HEK293 (cell line): ENCODE measurements around the gene OSTF1.
A peak's percentile ranks its signal among the peaks of the same experiment; 100 is the strongest.

Experiments
- KLF10 ChIP-seq: fragments of 450-650 bp; IDR thresholded peaks from 2 replicates; pipeline ENCODE4 v1.5.1; 2018; ENCODE audit warnings: missing biosample characterization, mild to moderate bottlenecking, missing genetic modification characterization
- KLF16 ChIP-seq: fragments of 450-650 bp; formaldehyde crosslinking; IDR thresholded peaks from 2 replicates; pipeline ENCODE4 v1.5.1; 2017; ENCODE audit warnings: missing biosample characterization, missing genetic modification characterization
- KLF8 ChIP-seq: fragments of 450-650 bp; formaldehyde crosslinking; IDR thresholded peaks from 2 replicates; pipeline ENCODE4 v1.5.1; 2016; ENCODE audit warnings: missing biosample characterization, missing genetic modification characterization
- KLF9 ChIP-seq: fragments of 450-650 bp; formaldehyde crosslinking; IDR thresholded peaks from 2 replicates; pipeline ENCODE4 v1.5.1; 2016; ENCODE audit warnings: missing biosample characterization, missing genetic modification characterization, low read depth
- MZF1 ChIP-seq: fragments of 450-650 bp; formaldehyde crosslinking; IDR thresholded peaks from 2 replicates; pipeline ENCODE4 v1.5.1; 2017; ENCODE audit warnings: missing biosample characterization, missing genetic modification characterization, borderline replicate concordance
- OSR2 ChIP-seq: fragments of 450-650 bp; formaldehyde crosslinking; IDR thresholded peaks from 2 replicates; pipeline ENCODE4 v1.5.1; 2016; ENCODE audit warnings: missing biosample characterization, missing genetic modification characterization
- SP7 ChIP-seq: fragments of 450-650 bp; formaldehyde crosslinking; IDR thresholded peaks from 2 replicates; pipeline ENCODE4 v1.5.1; 2016; ENCODE audit warnings: missing biosample characterization, missing genetic modification characterization
- WT1 ChIP-seq: fragments of 450-650 bp; formaldehyde crosslinking; IDR thresholded peaks from 2 replicates; pipeline ENCODE4 v1.5.1; 2016; ENCODE audit warnings: missing biosample characterization, missing genetic modification characterization
- ZBTB17 ChIP-seq: fragments of 450-650 bp; formaldehyde crosslinking; IDR thresholded peaks from 2 replicates; pipeline ENCODE4 v1.5.1; 2016; ENCODE audit warnings: missing biosample characterization, missing genetic modification characterization
- ZBTB48 ChIP-seq: fragments of 450-650 bp; formaldehyde crosslinking; IDR thresholded peaks from 2 replicates; pipeline ENCODE4 v1.5.1; 2016; ENCODE audit warnings: missing biosample characterization, missing genetic modification characterization
- ZEB2 ChIP-seq: fragments of 450-650 bp; formaldehyde crosslinking; IDR thresholded peaks from 2 replicates; pipeline ENCODE4 v1.5.1; 2016; ENCODE audit warnings: missing biosample characterization, missing genetic modification characterization
- ZFP69B ChIP-seq: fragments of 450-650 bp; formaldehyde crosslinking; IDR thresholded peaks from 2 replicates; pipeline ENCODE4 v1.5.1; 2016; ENCODE audit warnings: missing biosample characterization, missing genetic modification characterization
- ZNF138 ChIP-seq: fragments of 450-650 bp; formaldehyde crosslinking; IDR thresholded peaks from 2 replicates; pipeline ENCODE4 v1.5.1; 2016; ENCODE audit warnings: missing biosample characterization, missing genetic modification characterization, borderline replicate concordance
- ZNF140 ChIP-seq: fragments of 450-650 bp; formaldehyde crosslinking; IDR thresholded peaks from 2 replicates; pipeline ENCODE4 v1.5.1; 2016; ENCODE audit warnings: missing biosample characterization, missing genetic modification characterization
- ZNF2 ChIP-seq: fragments of 450-650 bp; formaldehyde crosslinking; IDR thresholded peaks from 2 replicates; pipeline ENCODE4 v1.5.1; 2016; ENCODE audit warnings: missing biosample characterization, missing genetic modification characterization
- ZNF23 ChIP-seq: fragments of 450-650 bp; formaldehyde crosslinking; IDR thresholded peaks from 2 replicates; pipeline ENCODE4 v1.5.1; 2016; ENCODE audit warnings: missing biosample characterization, missing genetic modification characterization, borderline replicate concordance
- ZNF335 ChIP-seq: fragments of 450-650 bp; formaldehyde crosslinking; conservative IDR thresholded peaks from 2 replicates; pipeline ENCODE4 v1.5.1; 2016; ENCODE audit warnings: missing biosample characterization, missing genetic modification characterization
- ZNF426 ChIP-seq: fragments of 450-650 bp; formaldehyde crosslinking; IDR thresholded peaks from 2 replicates; pipeline ENCODE4 v1.5.1; 2017; ENCODE audit warnings: missing biosample characterization, missing genetic modification characterization, mild to moderate bottlenecking, inconsistent platforms, moderate library complexity
- ZNF48 ChIP-seq: fragments of 450-650 bp; formaldehyde crosslinking; IDR thresholded peaks from 2 replicates; pipeline ENCODE4 v1.5.1; 2016; ENCODE audit warnings: missing biosample characterization, missing genetic modification characterization
- ZNF521 ChIP-seq: fragments of 450-650 bp; formaldehyde crosslinking; IDR thresholded peaks from 2 replicates; pipeline ENCODE4 v1.5.1; 2017; ENCODE audit warnings: missing biosample characterization, mild to moderate bottlenecking, missing genetic modification characterization
- ZNF529 ChIP-seq: fragments of 450-650 bp; formaldehyde crosslinking; IDR thresholded peaks from 2 replicates; pipeline ENCODE4 v1.5.1; 2017; ENCODE audit warnings: missing genetic modification characterization, missing biosample characterization; ENCODE audit not compliant: insufficient replicate concordance
- ZNF585B ChIP-seq: fragments of 450-650 bp; formaldehyde crosslinking; IDR thresholded peaks from 2 replicates; pipeline ENCODE4 v1.5.1; 2016; ENCODE audit warnings: missing biosample characterization, missing genetic modification characterization
- ZNF600 ChIP-seq: fragments of 450-650 bp; formaldehyde crosslinking; IDR thresholded peaks from 2 replicates; pipeline ENCODE4 v1.5.1; 2016; ENCODE audit warnings: missing biosample characterization, missing genetic modification characterization
- ZNF747 ChIP-seq: fragments of 450-650 bp; formaldehyde crosslinking; IDR thresholded peaks from 2 replicates; pipeline ENCODE4 v1.5.1; 2016; ENCODE audit warnings: missing biosample characterization, missing genetic modification characterization
- ZSCAN23 ChIP-seq: fragments of 450-650 bp; formaldehyde crosslinking; IDR thresholded peaks from 2 replicates; pipeline ENCODE4 v1.5.1; 2016; ENCODE audit warnings: missing biosample characterization, missing genetic modification characterization
- TF ChIP-seq, protein P1 (sequence below): sonication (generic); formaldehyde crosslinking; IDR thresholded peaks from 2 replicates; pipeline ENCODE4 v1.8.1; 2022; ENCODE audit warnings: mild to moderate bottlenecking, moderate library complexity, missing genetic modification reagents
- TF ChIP-seq, protein P2 (sequence below): fragments of 450-650 bp; formaldehyde crosslinking; IDR thresholded peaks from 2 replicates; pipeline ENCODE4 v1.5.1; 2016; ENCODE audit warnings: missing biosample characterization, missing genetic modification characterization
- TF ChIP-seq, protein P3 (sequence below): IDR thresholded peaks from 2 replicates; pipeline ENCODE4 v1.6.1; 2011; ENCODE audit warnings: mild to moderate bottlenecking, low read depth, low read length, borderline replicate concordance

Gene OSTF1

DNA sequence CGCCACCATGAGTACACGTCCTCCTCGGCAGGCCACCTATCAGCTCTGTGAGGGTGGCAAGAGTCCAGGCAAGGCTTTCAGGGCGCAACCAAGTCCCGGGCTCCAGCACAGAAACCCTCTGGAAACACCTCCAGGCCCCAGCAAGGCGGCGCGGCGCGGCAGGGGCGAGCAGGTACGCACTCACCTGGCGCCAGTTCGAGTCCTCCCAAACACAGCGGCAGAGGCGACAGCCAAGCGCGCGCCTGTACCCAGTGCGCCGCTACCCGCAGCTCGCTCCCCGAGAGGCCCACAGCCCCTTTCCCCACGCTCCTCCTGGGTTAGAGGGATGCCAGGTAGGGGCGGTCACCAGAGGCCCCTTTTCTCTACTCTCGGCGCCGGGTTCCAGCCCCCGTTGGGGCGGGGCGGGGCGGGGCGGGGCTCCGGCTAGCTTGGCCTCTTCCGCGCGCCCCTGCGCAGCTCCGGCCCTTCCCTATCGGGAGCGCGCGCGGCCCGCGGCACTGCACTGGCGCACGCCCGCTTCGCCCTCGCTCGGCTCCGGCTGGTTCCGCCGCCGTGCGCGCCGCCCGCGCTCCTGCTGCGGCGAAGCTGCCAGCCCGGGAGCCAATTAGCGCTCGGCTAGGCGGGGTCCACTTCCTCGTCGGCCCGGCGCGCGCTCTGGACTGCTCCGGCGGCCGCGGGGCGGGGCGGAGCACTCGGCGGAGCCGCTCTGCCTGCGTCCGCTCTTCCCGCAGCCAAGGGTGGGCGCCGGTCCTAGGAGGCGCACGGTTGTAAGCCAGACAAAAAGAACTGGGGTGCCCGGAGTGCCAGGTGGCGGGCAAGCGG, at the start of gene OSTF1, which contains the start of gene NMRK1 (continued):
- TF ChIP-seq ZNF426 (no peak), KLF10 (tag by site-specific recombination) (0 out of 2 replicates have a peak, but pooled peaks have one; percentile 8), ZBTB17 (tag by site-specific recombination) (no peak), OSR2 (no peak), ZNF600 (tag by site-specific recombination) (peak; percentile 47), KLF8 (tag by site-specific recombination) (peak; percentile 52; the same call in 1 of the 2 replicates), WT1 (tag by site-specific recombination) (no peak), ZNF747 (tag by site-specific recombination) (no peak), ZNF529 (tag by site-specific recombination) (no peak), ZSCAN23 (no peak), ZNF585B (tag by site-specific recombination) (no peak), ZNF140 (tag by site-specific recombination) (no peak), KLF16 (tag by site-specific recombination) (no peak), ZNF521 (tag by site-specific recombination) (no peak), ZNF138 (tag by site-specific recombination) (no peak), KLF9 (tag by site-specific recombination) (peak; percentile 32; the same call in 1 of the 2 replicates), ZEB2 (tag by site-specific recombination) (peak; percentile 51), ZNF23 (tag by site-specific recombination) (no peak), ZFP69B (tag by site-specific recombination) (0 out of 2 replicates have a peak, but pooled peaks have one; percentile 17), ZBTB48 (peak; percentile 26; the same call in 1 of the 2 replicates), ZNF335 (tag by site-specific recombination) (no peak; the same call in 1 of the 2 replicates), SP7 (0 out of 2 replicates have a peak, but pooled peaks have one; percentile 17), ZNF2 (tag by site-specific recombination) (no peak), MZF1 (no peak), ZNF48 (tag by site-specific recombination) (no peak)
- TF ChIP-seq, protein P1, sequence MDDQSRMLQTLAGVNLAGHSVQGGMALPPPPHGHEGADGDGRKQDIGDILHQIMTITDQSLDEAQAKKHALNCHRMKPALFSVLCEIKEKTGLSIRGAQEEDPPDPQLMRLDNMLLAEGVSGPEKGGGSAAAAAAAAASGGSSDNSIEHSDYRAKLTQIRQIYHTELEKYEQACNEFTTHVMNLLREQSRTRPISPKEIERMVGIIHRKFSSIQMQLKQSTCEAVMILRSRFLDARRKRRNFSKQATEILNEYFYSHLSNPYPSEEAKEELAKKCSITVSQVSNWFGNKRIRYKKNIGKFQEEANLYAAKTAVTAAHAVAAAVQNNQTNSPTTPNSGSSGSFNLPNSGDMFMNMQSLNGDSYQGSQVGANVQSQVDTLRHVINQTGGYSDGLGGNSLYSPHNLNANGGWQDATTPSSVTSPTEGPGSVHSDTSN (CRISPR knock-in tag) = peak; percentile 56; the same call in 1 of the 2 replicates
- TF ChIP-seq, protein P2, sequence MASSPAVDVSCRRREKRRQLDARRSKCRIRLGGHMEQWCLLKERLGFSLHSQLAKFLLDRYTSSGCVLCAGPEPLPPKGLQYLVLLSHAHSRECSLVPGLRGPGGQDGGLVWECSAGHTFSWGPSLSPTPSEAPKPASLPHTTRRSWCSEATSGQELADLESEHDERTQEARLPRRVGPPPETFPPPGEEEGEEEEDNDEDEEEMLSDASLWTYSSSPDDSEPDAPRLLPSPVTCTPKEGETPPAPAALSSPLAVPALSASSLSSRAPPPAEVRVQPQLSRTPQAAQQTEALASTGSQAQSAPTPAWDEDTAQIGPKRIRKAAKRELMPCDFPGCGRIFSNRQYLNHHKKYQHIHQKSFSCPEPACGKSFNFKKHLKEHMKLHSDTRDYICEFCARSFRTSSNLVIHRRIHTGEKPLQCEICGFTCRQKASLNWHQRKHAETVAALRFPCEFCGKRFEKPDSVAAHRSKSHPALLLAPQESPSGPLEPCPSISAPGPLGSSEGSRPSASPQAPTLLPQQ (tag by site-specific recombination) = peak; percentile 75; the same call in 1 of the 2 replicates
- TF ChIP-seq, protein P3, sequence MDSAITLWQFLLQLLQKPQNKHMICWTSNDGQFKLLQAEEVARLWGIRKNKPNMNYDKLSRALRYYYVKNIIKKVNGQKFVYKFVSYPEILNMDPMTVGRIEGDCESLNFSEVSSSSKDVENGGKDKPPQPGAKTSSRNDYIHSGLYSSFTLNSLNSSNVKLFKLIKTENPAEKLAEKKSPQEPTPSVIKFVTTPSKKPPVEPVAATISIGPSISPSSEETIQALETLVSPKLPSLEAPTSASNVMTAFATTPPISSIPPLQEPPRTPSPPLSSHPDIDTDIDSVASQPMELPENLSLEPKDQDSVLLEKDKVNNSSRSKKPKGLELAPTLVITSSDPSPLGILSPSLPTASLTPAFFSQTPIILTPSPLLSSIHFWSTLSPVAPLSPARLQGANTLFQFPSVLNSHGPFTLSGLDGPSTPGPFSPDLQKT = no peak
- TF ChIP-seq, all 188 proteins: peak for 31
